Measurements from ENCODE around the gene DDX27. TPM values are rescaled to one million over a fixed set of nuclear protein-coding genes. Genes with fewer than 3 reads are reported as not detected.

Gene DDX27
- total RNA-seq, 2 donors from 2014 or later: 32.9 to 35.0 TPM

DNA sequence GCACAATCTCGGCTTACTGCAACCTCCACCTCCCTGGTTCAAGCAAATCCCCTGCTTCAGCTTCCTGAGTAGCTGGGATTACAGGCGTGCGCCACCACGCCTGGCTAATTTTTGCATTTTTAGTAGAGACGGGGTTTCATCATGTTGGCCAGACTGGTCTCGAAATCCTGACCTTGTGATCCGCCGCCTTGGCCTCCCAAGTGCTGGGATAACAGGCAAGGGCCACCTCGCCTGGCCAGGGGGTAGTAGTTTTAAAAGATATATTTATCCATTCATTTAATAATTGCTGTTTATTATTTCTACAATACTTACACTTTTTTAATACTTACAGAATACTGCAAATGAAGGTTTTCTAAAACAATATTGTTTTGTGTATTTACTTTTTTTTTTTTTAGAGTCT, 15.5 kb upstream of the DDX27 start:
- Histone ChIP-seq H3K4me1 (replicated peaks) (no peaks in the 10 kb centered on the region), H3K9me3 (no peaks in the 10 kb centered on the region), H3K36me3 (no peaks in the 10 kb centered on the region), H3K4me3 (no peak overlapping the region), H3K27ac (no peak overlapping the region), H3K27me3 (replicated peaks; ENCODE audit: insufficient read depth) (no peaks in the 10 kb centered on the region)
- WGBS: 74% methylated on average over 9 of the region's 9 CpGs
- no peak for DNase-seq (ENCODE audit: low spot score)
- TF ChIP-seq, protein P1, sequence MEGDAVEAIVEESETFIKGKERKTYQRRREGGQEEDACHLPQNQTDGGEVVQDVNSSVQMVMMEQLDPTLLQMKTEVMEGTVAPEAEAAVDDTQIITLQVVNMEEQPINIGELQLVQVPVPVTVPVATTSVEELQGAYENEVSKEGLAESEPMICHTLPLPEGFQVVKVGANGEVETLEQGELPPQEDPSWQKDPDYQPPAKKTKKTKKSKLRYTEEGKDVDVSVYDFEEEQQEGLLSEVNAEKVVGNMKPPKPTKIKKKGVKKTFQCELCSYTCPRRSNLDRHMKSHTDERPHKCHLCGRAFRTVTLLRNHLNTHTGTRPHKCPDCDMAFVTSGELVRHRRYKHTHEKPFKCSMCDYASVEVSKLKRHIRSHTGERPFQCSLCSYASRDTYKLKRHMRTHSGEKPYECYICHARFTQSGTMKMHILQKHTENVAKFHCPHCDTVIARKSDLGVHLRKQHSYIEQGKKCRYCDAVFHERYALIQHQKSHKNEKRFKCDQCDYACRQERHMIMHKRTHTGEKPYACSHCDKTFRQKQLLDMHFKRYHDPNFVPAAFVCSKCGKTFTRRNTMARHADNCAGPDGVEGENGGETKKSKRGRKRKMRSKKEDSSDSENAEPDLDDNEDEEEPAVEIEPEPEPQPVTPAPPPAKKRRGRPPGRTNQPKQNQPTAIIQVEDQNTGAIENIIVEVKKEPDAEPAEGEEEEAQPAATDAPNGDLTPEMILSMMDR (IDR thresholded peaks at IDR 0.05): no peak
- no peak for TF ChIP-seq POLR2AphosphoS5 (IDR thresholded peaks at IDR 0.05)
- no peak for TF ChIP-seq POLR2A (IDR thresholded peaks at IDR 0.05)
- intact Hi-C loops (cut with DNase I): no loop called here

DNA sequence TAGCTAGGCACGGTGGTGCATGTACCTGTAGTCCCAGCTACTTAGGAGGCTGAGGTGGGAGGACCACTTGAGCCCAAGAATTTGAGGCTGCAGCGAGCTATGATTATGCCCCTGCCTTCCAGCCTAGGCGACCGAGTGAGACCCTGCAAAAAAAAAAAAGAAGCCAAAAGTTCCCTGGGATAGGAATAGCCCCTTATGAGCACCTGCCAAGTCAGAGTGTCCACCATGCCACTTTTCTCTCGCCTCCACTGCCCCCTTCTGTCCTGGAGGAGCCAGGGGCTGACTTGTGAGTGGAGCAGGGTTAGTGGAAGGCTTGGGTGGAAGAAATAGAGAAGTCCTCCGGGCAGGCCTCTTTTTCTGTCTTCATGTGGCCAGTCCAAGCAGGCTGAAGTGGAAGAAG, 12.1 kb upstream of the DDX27 start:
- H3K27me3 ChIP-seq (replicated peaks; ENCODE audit: insufficient read depth): no peaks in the 10 kb centered on the region
- H3K4me1 ChIP-seq (replicated peaks): no peaks in the 10 kb centered on the region
- H3K36me3 ChIP-seq: no peaks in the 10 kb centered on the region
- DNase-seq (ENCODE audit: low spot score): no peak
- whole genome bisulfite sequencing: 93% methylated on average over 6 of the region's 6 CpGs
- intact Hi-C loops (cut with DNase I): no loop called here
- no peaks in the 10 kb centered on the region for H3K9me3 ChIP-seq
- TF ChIP-seq, protein P1 (IDR thresholded peaks at IDR 0.05): no peak
- TF ChIP-seq POLR2AphosphoS5 (IDR thresholded peaks at IDR 0.05): no peak
- no peak for TF ChIP-seq POLR2A (IDR thresholded peaks at IDR 0.05)
- no peak overlapping the region for H3K4me3 ChIP-seq
- no peak overlapping the region for H3K27ac ChIP-seq

DNA sequence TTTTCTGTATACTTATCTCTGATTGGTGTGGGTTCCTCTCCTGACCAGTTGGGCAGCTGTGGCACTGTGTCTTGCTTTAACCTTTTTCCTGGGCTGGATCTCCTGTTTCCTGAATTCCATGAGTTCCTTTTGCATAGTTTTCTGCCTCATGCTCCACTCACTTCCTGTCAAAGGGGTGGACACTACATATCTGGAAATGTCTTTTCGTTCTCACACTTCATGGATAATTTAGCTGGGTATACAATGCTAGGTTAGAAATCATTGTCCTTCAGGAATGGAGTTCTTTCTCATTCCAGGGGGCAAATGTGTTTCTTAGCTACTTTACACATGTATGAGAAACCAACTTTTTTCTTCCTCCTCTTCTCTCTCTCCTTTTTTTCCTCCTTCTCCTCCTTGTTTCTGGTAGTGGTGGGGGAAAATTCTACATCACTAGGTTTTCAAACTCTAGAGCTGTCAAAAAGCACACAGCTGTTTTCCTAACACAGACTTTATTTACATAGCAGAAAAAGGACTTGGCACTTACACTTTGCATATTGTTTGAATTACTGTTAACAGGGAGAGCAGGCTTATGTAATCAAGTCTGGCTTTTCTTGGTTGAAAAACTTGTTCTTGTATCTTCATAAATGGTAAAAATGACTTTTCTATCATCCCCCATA, 9.0 kb upstream of the DDX27 start:
- H3K36me3 ChIP-seq: no peaks in the 10 kb centered on the region
- H3K4me3 ChIP-seq: no peak overlapping the region
- TF ChIP-seq, protein P1 (IDR thresholded peaks at IDR 0.05): no peak
- peak; percentile 62 for TF ChIP-seq POLR2AphosphoS5 (IDR thresholded peaks at IDR 0.05)
- DNase-seq (ENCODE audit: low spot score): no peak
- H3K9me3 ChIP-seq: no peaks in the 10 kb centered on the region
- intact Hi-C loops (cut with DNase I): no loop called here
- no peak overlapping the region for H3K27ac ChIP-seq
- no peaks in the 10 kb centered on the region for H3K4me1 ChIP-seq (replicated peaks)
- WGBS: 75% methylated on average over 1 of the region's 1 CpG
- no peaks in the 10 kb centered on the region for H3K27me3 ChIP-seq (replicated peaks; ENCODE audit: insufficient read depth)

DNA sequence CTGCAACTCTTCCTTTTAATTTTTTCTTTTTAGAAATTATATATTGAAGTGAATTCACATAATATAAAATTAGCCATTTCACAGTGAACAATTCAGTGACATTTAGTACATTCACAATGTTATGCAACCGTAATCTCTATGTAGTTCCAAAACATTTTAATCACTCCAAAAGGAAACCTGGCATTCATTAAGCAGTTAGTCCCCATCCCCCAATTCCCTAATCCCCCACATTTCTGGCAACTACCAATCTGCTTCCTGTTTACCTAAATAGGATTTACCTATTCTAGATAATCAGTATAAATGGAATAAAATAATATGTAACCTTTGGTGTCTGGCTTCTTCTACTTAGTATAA, 8.5 kb upstream of the DDX27 start:
- H3K4me1 ChIP-seq (replicated peaks): no peaks in the 10 kb centered on the region
- H3K4me3 ChIP-seq: no peak overlapping the region
- no peaks in the 10 kb centered on the region for H3K27me3 ChIP-seq (replicated peaks; ENCODE audit: insufficient read depth)
- no peak for DNase-seq (ENCODE audit: low spot score)
- H3K27ac ChIP-seq: peak overlapping the region in 1 of 2 donors; percentile 12
- TF ChIP-seq, protein P1 (IDR thresholded peaks at IDR 0.05): no peak
- no peak for TF ChIP-seq POLR2AphosphoS5 (IDR thresholded peaks at IDR 0.05)
- no peak for TF ChIP-seq POLR2A (IDR thresholded peaks at IDR 0.05)
- WGBS: 64% methylated on average over 1 of the region's 1 CpG
- H3K9me3 ChIP-seq: no peaks in the 10 kb centered on the region
- intact Hi-C loops (cut with DNase I): no loop called here
- no peaks in the 10 kb centered on the region for H3K36me3 ChIP-seq

DNA sequence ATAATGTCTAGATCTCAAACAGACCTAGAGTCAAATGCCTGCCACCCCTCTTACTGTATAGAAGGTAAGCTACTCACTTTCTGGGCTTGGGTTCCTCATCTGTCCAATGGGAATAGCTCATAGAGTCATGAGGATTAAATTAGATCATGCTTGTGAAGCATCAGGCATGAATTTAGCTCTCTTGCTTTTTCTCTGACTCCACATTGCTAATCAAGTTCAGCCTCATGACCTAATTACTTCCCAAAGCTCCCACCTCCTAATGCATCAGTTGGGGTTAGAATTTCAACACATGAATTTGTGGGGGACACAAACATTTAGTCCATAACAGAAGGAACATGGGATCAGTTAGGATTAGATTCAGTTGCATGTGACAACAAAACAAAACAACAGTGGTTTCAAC, 4.6 kb upstream of the DDX27 start:
- Histone ChIP-seq H3K9me3 (no peaks in the 10 kb centered on the region), H3K4me1 (replicated peaks) (peaks cover 3% of the 10 kb centered on the region), H3K4me3 (no peak overlapping the region), H3K36me3 (no peaks in the 10 kb centered on the region), H3K27me3 (replicated peaks; ENCODE audit: insufficient read depth) (no peaks in the 10 kb centered on the region), H3K27ac (no peak overlapping the region)
- intact Hi-C loops (cut with DNase I): no loop called here
- no peak for DNase-seq (ENCODE audit: low spot score)
- TF ChIP-seq, protein P1 (IDR thresholded peaks at IDR 0.05): no peak
- TF ChIP-seq POLR2AphosphoS5 (IDR thresholded peaks at IDR 0.05) (no peak), POLR2A (IDR thresholded peaks at IDR 0.05) (no peak)

Data from prostate gland (tissue), 2 donors.